Inflammatory macrophage treated with lipopolysaccharide for 4 hours (primary cell): Measurements from ENCODE around the gene MINDY4.

Source experiments
- DNase-seq: peaks from one replicate; pipeline ENCODE4 v3.0.0-alpha.2; 2020

The MINDY4 gene

DNA sequence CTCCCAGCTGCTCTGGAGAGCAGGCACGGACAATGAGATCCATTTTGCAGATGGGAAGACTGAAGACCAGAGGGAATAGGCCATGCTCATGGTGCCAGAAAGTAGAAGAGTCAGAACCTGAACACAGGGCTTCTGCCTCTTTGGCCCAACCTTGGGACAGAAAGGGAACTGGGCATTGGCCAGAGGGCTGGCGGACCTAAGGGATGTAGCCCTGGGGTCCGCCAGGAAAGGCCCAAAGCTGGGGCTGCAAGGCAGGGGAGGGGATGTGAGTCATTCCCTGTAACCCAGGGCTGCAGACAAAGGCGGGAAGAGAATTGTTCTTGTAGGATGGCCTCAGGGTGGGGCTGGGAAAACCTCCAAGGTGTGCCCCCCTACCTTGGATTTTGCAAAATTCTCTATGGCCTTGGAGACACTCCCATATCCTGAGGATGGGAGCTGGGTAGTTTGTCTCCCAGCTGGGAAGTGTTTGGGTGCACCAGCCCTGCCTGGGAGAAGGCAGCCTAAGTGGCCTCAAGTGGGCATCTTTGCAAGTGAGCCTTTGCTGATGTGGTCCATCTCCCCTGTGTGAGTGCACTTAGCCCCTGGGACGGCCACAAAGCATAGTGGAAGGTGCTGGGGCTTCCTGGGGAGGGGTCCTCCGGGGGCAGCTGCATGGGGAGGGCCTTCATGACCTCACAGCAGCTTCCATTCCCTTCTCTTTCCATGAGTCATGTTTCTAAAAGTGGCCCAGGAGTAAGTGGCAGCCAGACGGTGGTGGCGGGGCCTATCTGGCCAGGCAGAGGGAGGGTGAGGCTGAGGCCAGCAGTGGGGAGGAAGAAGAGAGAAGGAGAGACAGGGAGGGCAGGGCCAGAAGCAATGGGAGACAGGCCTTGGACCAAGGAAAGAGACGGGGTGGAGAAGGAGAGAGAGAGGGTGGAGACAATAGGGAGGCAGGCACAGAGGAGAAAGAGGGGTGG is 149.6 kb downstream of the MINDY4 start:
- DNase-seq = no peak

DNA sequence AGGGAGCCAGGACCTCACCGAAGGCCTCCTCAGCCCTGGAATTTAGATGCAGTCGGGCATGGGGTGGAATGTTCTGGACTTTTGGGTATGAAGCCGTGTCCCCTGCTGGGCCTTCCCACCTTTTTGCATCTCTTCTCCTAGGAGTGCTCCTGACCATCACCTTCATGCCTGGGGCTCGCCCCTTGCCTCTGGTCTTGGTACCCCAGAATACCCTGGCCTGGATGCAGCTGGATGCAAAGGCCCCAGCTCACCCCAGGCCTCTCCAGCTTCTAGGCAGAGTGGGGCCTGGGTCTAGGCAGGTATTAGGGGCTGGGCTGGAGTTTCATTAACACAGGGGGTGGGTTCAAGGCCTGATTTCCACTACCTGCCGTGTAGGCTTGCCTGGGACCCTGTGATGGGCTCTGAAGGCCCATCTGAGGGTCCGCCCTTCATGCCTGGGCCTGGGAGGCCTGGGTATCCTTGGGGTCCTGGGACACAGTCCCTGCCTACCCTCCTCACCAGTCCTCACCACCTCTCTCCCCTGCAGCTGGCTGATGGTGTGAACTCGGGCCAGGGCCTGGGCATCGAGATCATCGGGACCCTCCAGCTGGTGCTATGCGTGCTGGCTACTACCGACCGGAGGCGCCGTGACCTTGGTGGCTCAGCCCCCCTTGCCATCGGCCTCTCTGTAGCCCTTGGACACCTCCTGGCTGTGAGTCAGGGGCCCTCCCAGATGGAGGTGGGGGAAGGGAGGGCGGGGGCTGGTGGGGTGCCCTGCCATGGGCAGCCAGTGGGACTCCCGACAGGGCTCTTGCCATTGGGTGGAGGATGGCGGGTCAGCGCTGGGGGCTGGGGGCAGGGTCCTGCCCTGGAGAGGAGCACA is 150.6 kb downstream of the MINDY4 start:
- DNase-seq = no peak

DNA sequence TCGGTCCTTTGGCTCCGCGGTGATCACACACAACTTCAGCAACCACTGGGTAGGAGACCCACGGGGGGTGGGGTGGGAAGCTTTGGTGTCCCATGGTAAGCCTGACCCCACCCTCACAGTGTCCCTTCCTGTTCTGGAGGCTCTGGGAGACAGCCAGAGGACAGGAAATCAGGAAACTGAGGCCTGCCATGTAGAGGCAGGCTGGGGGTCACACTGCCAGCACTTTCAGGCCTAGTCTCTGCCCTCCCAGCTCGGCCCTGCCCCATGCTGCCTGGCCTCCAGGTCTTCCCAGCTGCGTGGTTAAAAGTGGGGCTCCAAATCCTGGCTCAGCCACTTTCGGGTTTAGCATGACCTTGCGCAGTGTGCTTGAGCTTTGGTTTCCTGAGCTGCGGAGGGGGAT is 151.4 kb downstream of the MINDY4 start:
- DNase-seq = no peak

DNA sequence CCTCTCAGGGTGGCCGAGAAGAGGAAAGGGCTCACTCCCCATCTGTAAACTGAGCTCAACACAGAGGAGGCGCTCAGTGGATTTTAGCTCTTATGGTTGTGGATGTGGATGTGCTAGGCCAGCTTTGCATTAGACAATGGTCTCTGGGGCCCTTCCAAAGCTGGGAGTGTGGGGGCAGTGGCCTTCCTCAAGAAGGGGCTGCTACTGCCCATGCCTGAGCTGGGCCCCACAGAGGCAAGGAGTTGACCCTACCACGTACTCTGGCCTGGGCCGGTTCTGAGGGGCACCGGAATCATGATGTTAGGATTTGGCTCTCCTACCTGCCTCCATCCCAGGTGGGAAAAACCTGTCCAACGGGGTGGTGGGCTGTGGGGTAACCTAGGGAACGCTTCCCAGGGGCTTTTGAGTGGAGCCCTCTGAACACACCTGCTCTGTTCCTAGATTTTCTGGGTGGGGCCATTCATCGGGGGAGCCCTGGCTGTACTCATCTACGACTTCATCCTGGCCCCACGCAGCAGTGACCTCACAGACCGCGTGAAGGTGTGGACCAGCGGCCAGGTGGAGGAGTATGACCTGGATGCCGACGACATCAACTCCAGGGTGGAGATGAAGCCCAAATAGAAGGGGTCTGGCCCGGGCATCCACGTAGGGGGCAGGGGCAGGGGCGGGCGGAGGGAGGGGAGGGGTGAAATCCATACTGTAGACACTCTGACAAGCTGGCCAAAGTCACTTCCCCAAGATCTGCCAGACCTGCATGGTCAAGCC is 152.0 kb downstream of the MINDY4 start:
- no peak for DNase-seq

DNA sequence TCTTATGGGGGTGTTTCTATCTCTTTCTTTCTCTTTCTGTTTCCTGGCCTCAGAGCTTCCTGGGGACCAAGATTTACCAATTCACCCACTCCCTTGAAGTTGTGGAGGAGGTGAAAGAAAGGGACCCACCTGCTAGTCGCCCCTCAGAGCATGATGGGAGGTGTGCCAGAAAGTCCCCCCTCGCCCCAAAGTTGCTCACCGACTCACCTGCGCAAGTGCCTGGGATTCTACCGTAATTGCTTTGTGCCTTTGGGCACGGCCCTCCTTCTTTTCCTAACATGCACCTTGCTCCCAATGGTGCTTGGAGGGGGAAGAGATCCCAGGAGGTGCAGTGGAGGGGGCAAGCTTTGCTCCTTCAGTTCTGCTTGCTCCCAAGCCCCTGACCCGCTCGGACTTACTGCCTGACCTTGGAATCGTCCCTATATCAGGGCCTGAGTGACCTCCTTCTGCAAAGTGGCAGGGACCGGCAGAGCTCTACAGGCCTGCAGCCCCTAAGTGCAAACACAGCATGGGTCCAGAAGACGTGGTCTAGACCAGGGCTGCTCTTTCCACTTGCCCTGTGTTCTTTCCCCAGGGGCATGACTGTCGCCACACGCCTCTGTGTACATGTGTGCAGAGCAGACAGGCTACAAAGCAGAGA is 152.7 kb downstream of the MINDY4 start:
- no peak for DNase-seq

DNA sequence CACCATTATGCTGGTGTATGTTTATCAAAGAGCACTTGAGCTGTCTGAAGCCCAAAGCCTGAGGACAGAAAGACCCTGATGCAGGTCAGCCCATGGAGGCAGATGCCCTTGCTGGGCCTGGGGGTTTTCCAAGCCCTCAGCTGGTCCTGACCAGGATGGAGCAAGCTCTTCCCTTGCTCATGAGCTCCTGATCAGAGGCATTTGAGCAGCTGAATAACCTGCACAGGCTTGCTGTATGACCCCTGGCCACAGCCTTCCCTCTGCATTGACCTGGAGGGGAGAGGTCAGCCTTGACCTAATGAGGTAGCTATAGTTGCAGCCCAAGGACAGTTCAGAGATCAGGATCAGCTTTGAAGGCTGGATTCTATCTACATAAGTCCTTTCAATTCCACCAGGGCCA is 153.4 kb downstream of the MINDY4 start:
- DNase-seq = no peak

DNA sequence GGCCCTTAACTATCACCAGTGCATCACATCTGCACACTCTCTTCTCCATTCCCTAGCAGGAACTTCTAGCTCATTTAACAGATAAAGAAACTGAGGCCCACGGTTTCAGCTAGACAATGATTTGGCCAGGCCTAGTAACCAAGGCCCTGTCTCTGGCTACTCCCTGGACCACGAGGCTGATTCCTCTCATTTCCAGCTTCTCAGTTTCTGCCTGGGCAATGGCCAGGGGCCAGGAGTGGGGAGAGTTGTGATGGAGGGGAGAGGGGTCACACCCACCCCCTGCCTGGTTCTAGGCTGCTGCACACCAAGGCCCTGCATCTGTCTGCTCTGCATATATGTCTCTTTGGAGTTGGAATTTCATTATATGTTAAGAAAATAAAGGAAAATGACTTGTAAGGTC is 153.9 kb downstream of the MINDY4 start:
- no peak for DNase-seq

DNA sequence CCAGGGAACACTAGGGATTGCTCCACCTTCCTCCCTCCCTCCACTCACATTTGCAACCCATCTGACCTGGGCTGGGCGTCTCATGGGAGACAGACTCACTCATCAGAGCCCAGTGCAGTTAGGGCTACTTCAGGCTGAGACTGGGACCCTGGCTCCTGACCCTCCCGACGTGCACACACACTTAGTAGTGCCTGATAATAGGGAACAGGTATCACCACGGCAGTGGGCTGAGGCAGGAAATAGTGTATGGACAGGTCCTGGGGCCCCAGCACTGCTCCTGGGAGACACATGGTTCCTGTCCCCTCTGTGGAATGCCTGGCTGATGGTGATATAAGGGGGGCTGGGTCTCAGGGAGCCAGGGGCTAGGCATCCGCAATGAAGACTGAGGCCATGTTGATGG is 154.7 kb downstream of the MINDY4 start:
- DNase-seq = no peak

DNA sequence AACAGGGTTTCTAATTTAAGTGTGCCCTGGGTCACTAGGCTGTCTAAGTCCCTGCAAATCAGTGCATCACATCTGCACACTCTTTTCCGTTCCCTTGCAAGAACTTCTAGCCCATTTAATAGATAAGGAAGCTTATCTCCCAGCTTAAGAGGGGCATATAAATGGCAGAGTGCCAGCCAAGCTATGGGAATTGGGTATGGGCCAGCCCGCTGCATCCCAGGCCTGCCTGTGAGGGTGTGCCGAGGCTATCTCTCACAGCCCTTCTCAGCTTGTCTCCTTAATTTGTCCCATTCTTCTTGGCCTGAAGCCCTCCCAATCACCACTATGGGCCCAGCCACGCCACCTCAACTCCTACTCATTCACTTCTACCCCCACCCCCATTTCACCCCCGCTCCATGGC is 155.1 kb downstream of the MINDY4 start:
- no peak for DNase-seq

DNA sequence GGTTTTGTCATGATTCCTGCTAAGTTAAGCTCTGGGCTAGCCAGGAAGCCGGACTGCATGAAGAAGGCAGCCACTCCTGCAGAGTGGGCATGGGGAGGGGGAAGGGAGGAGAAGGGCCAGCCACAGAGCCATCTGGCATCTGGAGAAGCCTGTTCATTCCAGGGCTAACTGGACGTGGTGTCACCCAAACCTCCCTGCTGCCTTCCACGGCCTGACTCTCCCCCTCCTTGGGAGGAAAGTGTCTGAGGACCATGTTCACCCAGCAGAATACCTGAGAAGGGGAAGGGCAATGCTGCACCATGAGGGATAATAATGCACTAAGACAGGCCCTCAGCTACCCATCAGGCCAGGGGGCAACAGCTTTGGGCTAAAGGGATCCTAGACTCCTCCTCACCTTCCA is 155.8 kb downstream of the MINDY4 start:
- no peak for DNase-seq

DNA sequence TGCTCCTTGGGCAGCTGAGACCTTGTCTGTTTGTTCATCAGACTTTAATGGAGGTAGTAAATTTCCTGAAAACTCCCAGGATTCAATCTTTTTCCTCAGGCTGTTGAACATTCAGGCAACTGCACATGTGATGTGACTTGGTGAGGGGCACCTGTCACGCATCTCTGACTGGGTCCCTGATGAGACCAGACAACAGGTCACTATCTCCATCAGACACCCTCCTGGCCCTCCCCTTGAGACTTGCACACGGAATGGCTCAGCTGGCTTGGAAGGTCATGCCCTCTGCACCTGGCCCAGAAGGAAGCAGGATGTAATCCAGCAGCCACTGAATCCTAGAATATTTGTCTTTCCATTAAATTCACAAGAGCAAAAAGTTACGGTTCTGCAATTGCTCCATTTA is 156.3 kb downstream of the MINDY4 start:
- no peak for DNase-seq

DNA sequence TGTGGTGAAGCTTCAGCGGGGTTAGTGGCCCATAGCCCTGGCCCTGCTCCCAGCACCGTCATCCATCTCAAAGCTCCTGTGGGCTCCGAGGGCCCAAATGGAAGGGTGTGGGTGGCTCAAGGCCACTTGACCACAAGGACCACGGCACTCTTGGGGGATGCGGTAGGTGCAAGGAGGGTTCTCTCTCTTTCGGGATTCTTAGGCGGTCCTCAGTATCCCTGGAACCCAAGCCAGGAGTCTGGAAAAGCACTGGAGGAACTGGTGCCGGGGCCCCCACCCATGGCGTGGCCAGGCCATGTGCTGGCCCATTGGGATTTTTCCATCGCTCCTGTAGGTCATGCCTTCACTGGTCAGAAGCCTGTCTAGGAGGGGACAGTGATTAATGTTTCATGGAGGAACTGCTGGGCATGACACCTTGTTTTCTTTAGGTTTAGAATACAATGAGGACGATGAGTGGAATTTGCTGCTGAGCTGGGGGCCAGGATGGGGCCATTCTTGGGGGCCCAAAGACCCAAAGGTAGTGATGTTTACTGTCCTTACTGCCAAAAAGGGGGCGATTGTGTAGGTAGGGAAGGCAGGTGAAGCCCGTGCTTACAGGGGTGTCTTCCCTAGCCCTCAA is 157.1 kb downstream of the MINDY4 start:
- no peak for DNase-seq

DNA sequence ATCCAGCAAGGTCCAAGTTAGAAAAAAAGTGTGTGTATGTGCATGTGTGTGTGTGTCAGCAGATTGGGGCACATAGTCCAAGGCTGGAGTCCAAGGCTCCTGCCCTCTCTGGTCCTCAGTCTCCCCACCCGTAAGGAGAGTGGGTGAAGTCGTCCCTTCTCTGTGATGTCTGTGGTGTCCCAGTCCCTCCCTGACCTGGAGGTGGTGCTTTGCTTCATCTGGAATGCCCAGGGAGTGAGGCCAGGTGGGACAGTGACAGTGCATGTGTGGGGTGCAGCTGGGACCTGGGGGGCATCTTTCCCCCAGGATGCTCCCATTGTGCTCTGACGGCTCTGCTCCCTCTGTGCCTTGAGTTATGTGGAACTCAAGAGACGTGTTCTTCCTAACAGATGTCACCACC is 158.5 kb downstream of the MINDY4 start:
- DNase-seq = no peak

DNA sequence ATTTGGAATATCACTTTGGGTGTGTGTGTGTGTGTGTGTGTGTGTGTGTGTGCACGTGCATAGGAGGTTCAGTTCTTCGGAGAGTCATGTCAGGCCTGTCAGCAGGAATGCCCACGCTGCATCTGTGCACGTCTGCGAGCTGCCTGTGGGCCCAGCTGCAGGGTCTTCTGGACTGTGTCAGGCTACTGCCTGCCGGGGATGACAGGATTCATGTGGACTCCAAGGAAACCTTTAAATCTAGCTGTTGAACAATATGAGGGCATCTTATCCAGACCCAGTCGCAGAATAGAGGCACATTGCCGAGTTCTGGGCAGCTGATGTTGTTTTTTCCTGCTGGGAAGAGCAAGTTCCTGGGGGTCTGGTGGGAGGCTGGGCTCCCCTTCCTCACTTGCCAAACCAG is 159.4 kb downstream of the MINDY4 start:
- DNase-seq = no peak

DNA sequence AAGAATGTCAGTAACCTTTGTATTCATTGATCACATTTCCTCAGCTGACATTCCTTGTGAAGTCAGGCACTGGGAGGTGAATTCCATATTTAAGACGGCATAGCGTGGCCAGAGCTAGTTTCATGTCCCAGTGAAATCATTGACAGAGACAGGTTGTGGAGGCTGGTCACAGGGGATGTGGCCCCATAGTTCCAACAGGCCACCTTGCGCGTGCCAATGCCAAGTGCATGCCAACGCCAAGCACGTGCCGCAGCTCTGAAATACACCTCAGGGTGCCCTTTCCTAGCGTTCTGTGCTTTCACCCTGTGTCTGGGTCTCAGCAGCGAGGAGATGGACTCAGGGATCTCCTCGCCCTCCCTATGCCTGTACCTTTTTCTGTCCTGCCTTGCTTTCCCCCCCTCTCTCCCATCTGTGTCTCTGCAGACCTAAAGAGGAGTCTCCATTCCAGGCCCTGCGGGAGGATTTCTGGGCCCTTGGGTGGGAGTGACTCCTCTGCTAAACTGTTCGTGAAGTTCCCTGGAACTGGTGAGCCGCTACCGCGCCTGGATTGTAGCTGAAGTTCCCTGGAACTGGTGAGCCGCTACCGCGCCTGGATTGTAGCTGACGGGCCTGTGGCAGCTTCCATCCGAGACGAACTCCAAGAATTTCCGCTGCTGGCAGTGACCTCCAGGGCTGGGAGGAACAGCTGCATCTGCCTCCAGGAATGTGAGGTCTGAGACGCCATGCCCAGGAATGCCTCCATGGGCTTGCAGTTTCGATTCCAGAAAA is 160.1 kb downstream of the MINDY4 start:
- no peak for DNase-seq

DNA sequence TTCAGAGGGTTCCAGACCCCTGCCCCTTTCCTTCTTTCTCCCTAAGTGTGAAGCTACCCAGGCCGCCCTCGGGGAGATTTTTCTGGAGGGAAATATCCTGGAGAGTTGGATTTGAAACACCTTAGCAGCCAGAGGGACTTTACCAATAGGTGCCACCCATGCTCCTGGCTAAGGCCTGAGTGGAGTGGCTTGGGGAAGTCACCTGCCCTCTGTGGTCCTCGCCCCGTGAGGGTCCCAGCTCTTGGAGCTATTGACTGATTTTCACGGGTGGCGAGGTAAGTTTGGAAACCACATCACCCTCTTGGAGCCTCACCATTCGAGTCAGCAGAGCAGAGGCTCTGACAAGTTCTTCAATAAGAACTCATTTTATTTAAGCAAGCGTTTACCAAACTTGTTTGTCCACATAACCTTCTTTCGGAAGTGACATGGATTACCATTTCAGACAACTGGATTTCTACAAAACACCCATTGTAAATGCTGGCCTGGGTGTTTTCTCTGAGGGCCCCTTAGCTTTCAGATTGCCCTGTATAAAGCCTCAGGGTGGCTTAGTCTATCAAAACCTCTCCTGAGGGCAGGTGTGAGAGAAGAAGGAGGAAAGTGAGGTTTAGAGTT is 160.8 kb downstream of the MINDY4 start:
- no peak for DNase-seq

DNA sequence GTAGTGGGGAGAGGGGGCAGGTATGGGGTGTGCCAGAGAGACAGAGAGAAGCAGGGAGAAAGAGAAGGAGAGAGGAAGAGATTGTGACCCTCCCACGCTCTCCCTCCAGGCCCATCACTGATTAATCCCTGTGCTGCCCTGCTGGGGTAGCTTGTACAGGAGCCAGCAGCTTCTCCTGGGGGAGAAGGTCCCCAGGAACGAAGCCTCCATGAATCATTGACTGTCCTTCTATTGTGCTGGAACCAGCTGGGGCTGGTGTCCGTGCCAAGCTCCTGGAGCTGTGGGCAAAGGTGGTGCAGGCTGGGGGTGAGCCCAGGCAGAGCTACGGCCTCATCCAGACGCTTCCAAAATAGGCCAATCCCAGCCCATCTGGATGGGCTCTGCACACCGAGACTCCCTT is 161.3 kb downstream of the MINDY4 start:
- DNase-seq = no peak

DNA sequence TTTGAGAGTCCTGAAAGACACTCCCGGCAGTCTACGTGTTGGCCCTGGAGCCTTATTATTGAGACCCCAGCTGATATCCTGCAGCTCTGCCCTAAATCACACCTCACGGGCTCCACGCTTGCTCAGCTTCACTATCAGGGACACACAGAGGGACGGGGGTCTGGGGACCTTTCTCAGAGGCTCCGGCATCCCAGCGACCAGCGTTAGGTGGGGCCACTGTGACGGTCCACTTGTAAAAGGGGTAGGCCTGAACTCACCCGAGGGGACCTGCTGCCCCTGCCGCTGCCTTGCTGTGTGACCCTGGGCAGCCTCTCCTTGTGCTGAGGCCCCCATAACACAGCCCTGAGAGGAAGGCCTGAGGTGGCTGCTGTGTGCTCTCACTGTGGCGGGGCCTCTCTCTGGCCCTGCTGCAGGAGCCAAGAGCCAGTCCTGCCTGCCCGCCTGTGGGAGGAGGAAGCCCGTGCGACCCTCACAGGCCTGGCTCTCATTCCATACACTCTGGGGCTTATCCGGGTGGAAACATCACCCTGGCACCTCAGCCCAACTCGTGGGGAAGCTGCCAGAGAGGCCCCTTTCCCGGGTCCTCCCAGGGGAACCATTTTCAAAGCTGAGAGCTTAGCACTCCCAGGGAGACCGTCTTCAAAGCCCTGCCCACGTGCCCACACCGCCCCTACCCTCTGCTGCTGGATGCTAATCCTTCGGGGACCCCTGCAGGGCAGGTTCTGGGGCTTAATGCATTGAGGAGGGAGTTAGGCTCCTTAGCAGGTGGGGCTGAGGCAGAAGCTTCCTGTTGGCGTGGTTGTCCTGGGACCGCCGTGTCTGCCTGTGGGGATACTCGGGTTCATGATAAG is 162.1 kb downstream of the MINDY4 start:
- DNase-seq = no peak

DNA sequence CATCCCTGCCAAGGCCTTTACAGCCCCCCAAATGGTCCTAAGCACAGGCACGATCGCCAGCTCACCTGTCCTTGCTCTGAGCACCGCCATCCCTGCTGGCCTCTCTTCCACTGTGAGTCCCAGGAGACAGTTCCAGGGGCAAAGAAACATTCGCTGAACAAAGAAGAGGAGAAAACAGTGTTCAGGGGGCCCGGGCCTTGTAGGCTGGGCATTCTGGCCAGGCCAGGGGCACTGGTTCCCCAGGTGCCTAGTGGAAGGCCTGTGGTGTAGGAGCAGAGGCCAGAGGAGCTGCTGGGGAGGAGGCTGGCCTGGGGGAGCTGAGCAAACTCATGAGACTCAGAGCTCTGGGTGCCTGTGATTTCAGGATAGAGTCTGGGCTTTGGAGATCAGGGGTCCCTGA is 163.0 kb downstream of the MINDY4 start:
- DNase-seq = no peak
